HG02938 (cell line): ENCODE measurements around the gene STT3B.
"Not testable (repeated sequence)": the region's sequence is repeated elsewhere in the genome, so short reads cannot be mapped to it uniquely, and the experiment has no call there.

Experiments
- ATAC-seq: cut with Tn5 transposase; IDR thresholded peaks from one replicate; pipeline ENCODE4 v1.9.1; 2021; ENCODE audit warnings: mild to moderate bottlenecking, moderate library complexity; ENCODE audit not compliant: unreplicated experiment

The STT3B gene

DNA sequence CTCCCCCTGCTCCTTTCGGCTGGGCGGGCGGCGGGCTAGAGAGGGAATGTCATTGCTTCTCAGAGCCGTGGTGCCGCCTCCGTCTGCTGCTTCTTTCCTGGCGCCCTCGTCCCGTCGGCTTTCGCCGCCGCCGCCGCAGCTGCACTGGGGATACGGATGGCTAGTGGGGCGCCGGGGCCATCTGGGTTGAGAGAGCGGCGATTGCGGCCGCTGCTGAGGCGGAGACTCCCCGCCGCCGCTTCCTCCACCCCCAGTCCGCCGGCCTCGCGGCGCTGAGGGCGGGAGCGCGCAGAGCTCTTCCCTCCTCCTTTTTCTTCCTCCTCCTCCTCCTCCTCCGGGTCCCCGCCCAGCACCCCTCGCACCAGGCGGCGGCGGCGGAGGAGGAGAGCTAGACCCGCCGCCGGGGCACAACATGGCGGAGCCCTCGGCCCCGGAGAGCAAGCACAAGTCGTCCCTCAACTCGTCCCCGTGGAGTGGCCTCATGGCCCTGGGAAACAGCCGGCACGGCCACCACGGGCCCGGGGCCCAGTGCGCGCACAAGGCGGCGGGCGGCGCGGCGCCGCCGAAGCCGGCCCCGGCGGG, at the start of gene STT3B:
Gene STT3B, plus strand, starts transcription at position 339 of the 582 bp plus-strand sequence. Its CDS starts 74 bp downstream, at position 413.
- ATAC-seq = peak; percentile 45

DNA sequence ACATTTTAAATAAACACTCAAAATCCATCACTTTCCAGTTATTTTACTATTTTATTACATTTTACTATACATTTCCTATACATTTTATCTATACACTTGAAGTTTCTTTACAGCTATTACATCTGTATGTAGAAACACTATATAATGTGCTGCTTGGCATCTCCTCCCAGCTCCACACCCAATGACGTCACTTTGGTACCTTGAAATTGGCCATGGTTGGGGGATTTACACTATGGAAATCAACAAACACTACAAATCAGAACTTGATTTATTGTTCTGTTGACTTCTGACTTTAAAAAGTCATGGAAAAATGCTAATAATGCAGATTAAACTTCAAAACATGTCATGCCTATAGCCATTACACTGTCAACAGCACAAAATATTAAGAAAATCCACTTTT, 48.9 kb upstream of the STT3B start:
- ATAC-seq = no peak

DNA sequence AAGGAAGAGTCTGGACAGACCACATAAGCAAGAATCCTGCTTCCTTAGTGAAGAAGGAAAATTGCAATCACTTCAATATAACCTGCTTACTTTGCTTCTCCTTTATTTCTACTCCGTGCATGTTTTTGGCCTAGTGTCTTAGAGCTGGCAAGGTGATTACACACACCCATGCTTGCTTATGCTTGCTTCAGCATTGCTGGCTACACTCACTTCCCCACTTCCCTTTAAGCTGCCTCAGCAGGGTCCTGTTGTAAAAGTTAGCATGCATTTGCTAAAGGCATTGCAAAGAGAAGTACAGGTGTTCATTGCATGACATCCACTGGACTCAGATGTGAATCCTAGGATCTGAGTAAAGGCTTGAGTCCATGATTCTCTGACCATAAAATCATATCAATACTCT, 47.5 kb upstream of the STT3B start:
- no peak for ATAC-seq

DNA sequence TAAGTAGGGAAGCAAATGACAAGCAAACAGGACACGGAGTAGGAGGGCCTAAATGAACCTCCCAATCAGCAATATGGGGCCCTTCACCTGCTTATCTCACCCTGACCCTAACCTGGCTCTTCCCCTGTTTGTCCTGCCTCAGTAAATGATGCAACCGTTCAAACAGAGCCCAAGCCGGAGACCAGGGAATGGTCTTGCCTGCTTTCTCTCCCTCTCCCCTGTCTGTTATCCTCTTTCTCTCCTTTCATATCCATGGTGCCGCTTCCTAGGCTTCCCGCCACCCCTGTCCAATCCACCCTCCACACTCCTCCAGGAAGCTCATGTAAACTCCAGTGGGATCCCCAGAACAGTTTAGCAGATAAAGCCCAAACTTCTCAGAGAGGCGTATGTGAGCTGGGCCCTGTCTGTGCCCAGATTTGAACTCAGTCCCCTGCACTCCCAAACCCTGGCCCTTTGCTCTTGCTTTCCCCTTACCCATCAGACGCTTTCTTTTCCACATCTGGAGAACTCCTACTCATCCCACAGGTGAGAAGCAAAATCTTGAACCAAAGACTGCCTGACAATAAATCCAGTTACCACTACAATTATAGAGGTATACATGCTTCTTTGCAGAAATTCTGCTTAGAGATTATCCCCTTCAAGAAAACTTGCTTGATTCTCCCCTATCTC, 45.7 kb upstream of the STT3B start:
- ATAC-seq = no peak

DNA sequence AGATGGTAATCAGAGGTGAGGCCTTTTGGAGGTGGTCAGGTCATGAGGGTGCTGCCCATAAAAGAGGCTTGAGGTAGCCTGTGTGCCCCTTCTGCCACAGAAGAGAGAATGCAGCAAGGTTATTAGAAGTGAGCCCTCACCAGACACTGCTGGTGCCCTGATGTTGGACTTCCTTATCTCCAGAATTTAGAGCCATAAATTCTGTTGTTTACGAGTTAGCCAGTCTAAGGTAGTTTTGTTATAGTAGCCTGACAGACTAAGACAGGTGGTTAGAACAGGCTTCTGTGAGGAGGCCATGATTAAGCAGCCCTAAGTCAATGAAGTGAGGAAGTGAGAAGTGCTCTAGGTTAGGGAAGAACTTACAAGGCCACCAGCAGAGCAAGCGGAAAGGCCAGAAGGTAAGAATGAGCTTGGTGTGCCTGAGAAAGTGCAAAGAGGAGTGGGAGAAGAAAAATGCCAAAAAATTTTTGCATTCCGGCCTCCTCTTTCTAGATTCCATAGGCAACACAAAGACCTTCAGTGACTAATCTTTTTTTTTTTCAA, 44.2 kb upstream of the STT3B start:
- no peak for ATAC-seq

DNA sequence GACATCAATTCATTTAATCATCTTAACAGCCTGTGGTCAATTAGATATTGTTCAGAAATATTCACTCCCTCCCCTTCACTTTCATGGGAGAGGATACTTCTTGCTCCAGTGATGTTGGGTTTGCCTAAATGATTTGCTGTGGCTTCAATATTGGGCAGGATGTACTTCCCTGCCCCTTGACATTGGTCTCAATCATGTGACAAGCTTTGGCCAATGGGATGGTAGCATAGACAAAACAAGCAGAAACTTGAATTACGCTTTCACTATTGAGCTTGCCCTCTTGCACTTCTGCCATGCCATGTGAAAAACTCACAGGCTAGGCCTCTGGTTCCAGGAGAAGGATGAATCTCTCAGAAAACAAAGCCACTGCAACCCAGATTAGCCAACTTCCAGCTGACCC, 42.2 kb upstream of the STT3B start:
- no peak for ATAC-seq

DNA sequence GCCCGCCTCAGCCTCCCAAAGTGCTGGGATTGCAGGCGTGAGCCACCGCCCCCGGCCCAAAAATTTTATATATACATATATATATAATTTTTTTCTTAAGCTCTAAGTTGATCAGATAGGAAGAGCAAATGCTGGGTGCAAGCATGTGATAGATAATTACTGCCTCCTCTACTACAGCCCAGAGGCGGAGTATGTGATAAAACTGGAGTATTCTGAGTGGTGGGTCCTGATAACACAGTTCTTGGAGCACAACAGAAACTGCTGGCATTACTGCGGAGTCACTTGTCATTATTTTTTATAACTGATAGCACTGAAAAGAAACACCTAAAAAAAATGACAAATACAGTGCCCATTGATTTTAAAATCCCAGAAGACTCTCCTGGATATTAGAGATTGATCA, 41.1 kb upstream of the STT3B start:
- ATAC-seq = no peak

DNA sequence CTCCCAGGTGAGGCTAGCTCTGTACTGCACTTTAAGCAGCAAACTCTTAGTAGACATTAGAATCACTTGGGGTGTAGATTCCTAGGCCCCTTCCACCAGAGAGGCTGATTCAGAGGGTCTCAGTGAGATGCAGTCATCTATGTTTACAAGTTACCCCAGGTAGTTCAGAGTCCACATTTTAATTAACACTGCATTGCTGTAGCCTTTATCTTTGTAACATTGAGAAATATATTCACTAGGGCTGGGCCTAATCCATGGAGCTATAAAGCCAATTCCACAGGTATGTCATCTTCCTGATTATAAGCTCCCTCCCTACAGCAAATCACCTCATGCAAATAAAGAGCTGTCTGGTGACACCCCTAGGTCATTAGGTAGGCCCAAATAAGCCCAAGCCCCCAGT, 39.6 kb upstream of the STT3B start:
- ATAC-seq = no peak

DNA sequence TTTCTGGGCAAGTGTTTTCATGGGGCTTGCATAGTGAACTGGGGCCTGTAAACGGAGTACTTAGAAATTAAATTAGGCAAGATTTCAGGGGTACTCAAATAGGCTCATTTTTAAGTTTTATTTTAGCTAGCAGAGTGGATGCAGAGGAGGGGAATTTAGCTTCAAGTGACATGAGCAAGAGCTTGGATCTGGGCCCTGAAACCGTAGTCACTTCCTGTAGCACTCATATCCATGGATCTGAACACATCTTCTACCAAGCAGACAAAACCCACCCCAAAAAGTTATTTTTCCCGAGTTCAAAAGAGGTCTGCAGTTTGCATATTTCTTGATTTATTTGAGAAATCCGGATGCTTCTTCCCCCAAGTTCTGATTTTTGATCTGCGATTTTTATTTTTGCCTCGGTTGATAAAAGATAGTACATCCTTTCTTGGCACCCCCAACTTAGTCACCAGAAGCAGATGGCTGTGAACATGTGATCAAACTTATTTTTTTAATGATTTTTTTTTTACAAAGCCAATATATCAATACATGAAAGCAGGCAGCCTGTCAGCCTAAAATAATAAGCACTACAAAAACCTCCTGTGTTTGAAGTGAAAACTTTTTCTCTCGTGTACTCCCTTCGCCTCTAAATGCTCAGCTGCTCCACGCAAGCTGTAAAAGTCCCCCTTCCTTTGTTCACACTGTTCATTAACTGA, 36.6 kb upstream of the STT3B start:
- no peak for ATAC-seq

DNA sequence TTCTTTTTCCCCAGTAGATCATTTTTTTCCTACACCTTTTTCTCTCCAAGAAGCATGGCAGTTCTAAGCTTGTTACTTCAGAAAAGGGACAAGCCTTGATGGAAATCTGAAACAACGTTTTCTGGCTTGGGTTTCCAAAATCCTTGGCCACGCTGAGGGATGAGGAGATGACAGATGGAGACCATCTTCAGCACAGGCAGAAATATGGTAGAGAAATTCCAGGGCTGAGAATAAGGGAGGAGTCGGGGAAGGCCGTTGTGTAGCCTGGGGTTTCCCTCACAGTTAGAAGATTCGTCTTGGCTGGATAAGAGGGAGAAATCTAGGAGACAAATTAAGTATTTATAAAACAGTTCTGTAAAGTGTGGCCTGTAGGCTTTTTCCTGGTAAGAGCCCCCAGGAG, 33.9 kb upstream of the STT3B start:
- no peak for ATAC-seq

DNA sequence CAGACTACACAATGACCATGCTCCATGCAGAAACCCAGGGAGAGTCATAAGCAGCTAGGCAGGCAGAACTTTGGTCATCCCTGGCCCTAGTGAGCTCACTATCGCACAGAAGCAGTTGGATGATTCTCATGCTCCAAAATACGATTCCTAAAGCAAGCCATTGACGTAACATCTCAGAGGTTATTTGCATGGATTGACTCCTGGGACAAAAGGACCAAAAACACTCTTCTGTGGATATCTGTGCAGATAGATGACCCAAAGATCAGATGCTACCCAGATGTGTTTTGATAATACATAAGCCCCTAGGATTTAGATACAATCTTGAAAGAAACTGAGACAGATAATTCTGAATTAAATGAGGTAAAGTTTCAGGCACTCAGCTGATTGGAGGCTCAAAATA, 33.4 kb upstream of the STT3B start:
- ATAC-seq = no peak

DNA sequence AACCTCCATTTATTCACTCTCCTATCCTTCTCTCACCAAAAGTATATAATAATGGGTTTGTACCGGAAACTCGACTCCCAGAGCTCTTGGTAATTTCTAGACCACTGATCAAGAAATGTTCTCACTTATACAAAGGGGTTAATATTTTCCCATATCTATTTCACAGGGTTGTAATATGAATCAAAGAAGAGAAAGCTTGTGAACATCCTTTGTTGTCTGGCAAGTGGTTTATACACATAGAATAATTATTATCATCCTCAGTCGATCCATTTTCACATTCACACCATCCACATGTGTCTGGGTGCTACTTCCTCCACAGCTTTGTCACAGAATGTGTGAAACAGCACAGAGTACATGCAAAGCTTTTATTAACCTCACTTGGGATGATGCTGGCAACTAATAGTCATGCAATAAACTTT, 29.9 kb upstream of the STT3B start:
- no peak for ATAC-seq

DNA sequence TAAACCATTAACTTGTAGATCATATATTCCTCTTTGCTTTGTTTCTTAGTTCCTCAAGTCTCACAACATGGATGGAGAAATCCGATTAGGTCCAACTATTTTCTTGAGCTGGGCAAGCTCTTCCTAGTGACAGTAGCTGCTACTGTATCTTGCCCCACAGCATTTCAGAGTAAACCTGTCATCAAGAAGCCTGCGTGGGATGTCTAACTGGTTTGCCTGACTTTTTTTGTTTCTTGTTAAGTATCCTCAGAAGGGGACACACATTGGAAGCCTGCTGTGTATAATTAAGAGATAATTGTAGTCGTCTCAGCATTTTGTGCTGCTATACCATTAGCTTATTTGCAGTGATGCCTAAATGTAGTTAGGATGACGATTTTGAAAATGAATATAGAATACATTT, 29.3 kb upstream of the STT3B start:
- no peak for ATAC-seq

DNA sequence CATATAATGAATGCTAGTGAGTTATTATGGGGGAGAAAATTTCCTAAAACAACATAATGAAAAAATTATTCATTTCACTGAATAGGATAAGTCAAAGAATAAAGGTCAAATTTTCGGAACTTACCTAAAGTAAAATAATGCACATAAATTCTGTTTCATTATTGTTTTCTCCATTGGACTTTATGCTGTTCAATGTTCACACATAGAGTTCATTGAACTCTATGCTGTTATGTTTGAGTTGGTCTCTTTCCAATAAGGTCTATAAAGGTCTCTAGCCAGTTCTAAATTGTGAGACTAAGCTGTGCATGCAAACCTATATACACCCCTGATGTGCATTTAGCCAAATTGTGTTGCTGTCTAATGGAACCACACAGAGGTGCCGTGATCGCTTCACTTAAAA, 28.5 kb upstream of the STT3B start:
- ATAC-seq = no peak

DNA sequence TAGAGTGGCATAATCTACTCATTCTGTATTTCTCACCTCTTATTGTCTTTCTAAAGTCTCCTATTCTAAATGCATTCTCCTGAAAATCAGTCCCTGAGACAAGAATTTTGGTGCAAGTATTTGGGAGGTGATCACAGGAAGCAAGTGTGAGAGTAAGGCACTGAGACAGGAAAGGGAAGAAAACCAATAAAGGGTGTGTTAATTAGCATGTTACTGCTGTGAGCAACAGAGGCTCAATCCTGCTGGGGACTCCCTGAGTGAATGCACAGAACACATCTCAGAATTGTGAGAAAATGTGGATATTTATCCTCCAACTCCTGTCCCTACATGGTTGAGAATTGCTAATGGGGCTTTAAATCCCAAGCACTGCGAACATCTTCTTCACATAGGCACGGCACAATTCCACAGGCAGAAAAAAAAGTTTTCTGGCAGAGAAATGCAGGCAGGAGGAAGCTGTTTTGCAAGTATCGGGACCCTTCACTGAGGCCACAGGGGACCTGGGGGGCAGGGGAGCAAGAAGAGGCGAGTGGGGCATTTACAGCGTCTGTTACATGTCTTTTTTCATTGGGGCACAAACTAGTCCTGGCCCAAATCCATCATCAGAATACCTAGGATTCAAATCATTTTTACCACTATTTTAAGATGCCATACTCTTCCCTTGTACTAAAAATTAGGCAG, 27.2 kb upstream of the STT3B start:
- no peak for ATAC-seq

DNA sequence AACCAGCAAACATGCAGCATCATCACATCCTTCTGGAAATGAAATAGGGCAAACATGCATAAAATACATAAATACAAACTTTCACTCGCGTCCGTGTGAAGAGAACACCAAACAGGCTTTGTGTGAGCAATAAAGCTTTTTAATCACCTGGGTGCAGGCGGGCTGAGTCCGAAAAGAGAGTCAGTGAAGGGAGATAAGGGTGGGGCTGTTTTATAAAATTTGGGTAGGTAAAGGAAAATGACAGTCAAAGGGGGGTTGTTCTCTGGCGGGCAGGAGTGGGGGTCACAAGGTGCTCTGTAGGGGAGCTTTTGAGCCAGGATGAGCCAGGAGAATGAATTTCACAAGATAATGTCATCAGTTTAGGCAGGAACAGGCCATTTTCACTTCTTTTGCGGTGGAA, 26.2 kb upstream of the STT3B start:
- not testable (repeated sequence) for ATAC-seq

DNA sequence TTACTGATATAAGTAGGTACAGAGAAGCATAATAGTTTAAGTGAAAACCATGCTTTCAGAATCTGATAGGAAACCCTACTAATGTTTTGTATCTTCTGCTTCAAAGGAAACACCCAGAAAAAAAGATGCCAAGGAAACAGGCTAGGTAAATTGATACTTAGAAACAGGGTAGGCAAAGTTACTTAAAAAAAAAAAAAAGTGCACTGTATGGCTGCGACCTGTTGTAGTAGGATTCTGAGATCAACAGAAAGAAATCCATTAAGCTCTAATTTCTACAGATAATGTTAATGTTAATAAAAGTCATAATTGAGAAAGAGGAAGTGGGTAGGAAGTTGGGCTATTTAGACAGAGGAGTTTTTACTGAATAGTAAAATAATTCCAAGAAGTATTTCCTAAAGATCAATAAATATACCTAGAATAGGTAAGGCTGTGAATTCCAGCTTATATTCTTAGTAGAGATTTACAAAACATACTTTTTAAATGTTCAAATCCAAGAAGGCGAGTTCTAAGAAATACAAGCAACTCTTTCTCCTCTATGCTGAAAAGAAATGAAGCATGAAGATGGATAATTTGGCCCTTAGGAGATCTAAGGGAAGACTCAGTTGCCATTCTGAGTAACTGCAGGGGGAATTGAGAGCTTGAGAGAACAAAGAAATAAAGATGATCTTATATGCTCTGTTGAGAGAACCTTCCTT, 24.1 kb upstream of the STT3B start:
- no peak for ATAC-seq

DNA sequence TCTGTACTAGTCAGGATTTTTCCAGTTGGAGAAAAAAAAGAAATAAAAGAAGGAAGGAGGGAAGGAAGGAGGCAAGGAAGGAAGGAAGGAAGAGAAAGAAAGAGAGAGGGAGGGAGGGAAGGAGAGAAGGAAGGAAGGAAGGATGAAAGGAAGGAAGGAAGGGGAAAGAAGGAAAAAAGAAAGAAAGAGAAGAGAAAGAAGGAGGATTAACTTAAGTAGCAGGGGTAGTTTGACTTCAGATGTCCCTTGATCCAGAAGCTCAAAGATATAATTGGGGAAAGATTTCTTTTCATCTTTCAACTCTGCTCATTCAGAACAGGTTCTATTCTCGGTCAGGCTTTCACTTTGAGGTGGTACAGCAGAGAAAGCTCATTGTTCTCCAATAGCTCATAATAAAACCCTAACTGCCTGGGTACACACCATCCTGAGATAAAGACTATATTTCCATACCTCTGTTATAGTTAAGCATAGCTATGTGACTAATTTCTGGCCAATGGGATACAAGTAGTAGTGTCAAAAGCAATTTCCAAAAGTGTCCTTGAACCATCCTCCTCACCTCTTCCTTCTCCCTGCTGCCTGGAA, 23.5 kb upstream of the STT3B start:
- no peak for ATAC-seq

DNA sequence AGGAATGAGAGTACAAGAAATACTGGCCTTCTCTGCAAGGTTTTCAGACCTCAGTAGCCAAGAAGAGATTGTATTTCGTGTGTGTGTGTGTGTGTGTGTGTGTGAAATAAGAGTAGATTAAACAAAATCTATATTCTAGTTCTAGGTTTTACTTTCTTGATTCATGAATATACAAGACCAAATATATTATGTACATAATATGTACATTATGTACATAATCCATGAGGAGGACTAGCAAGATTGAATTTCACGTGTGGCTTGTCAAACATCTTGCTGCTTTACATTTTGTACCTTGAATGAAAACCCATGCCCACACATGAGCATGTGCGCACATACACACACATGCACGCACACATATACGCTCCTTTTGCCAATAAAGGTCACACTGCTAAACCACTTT, 18.2 kb upstream of the STT3B start:
- no peak for ATAC-seq

DNA sequence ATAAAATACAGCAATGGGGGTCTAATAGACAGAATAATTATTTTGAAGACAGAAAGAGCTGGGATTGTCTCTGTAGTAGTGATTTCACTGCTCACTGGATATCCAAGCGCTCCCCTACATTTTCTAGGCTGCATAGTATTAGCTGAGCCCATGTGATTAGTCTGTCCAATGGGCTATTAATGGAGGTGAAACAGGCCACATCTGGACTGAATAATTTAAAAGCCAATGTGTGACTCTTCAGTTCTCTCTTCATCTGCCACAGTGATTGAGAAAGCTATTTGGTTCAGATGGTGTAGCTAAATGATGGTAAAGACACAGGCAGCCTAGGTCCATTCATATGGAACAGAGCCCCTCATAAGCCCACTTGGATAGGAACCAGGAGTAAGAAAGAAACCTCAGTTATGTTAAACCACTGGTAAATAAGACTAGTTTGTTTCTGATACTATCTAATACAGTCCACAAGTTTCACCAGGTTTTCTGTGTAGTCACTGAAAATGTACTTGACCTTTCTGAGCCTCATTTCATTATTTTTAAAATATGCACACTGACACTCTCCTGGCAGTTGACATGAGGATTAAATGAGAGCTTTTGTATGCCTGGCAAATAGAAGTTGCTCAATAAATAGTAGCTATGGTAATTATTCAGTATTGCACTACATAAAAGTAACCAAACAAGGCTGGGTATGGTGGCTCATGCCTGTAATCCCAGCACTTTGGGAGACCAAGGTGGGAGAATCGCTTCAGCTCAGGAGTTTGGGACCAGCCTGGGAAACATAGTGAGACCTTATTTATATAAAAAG, 17.0 kb upstream of the STT3B start:
- no peak for ATAC-seq
